Measurements from ENCODE around the gene TARBP2.
"Not testable (repeated sequence)": the region's sequence is repeated elsewhere in the genome, so short reads cannot be mapped to it uniquely, and the experiment has no call there.

Gene TARBP2

DNA sequence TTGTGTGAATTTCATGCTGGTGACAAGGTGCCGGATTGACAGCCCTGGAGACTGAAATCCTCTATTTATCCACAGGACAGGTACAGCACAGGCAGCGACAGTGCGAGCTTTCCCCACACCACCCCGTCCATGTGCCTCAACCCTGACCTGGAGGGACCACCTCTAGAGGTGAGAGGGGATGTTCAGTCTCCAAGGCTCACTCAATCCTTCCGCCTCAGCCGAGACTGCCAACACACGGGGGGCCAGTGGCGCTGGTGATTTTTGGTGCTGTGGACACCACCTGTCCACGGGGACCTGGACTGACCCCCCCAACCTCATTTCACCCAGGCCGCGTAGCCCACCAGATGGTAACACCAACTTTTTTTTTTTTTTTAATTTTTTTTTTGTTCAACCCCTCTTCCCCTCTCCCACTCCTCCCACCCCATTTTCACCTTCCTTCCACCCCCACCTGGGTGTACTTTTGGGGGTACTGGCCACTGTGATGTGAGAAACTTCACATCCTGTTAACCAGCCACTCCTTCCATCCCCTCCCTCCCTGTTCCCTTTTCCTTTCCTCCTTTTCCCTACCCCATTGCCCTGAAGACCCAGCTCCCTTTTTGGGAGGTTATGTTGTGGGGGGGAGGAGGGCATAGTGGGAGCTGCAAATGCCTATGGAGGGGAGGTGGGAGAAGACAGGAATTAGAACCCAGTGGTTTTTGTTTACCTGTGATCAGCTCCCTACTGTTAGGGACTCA lies 36.2 kb upstream of the TARBP2 start:
- intact Hi-C loops (cut with micrococcal nuclease), result loop anchor here (5.0 kb wide), 1 partner anchor 42 kb away; the partner anchor contains the start of gene NPFF
- peaks cover 58% of the 10 kb centered on the region for H3K4me1 Mint-ChIP-seq (ENCODE audit: low read depth)
- H3K27ac Mint-ChIP-seq, result peak overlapping the region; percentile 74
- H3K9me3 Mint-ChIP-seq, result no peaks in the 10 kb centered on the region
- no peaks in the 10 kb centered on the region for H3K27me3 Mint-ChIP-seq
- peaks cover 100% of the 10 kb centered on the region for H3K36me3 Mint-ChIP-seq (ENCODE audit: low read depth)
- H3K4me3 Mint-ChIP-seq, result peak overlapping the region; percentile 13

DNA sequence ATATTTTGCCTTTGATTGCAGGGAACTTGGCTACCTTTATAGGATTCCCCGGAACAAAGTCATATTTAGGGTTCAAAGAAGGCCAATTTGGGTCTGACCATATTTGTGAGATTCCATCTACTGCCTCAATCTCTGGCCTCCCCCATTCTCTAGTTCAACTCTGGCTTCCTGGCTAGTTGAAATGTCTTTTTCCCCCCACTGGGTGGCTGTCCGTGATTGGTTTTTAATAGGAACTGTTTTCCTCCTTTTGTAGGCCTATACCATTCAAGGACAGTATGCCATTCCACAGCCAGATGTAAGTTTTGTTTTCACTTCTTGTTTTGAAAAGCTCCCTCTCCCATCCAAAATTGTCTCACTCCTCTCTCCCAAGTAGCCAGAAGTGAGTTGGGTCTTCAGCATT lies 35.4 kb upstream of the TARBP2 start:
- H3K4me1 Mint-ChIP-seq (ENCODE audit: low read depth), result peaks cover 52% of the 10 kb centered on the region
- H3K9me3 Mint-ChIP-seq, result no peaks in the 10 kb centered on the region
- intact Hi-C loops (cut with micrococcal nuclease), result loop anchor here (5.0 kb wide), 1 partner anchor 42 kb away; the partner anchor contains the start of gene NPFF
- no peaks in the 10 kb centered on the region for H3K27me3 Mint-ChIP-seq
- peaks cover 100% of the 10 kb centered on the region for H3K36me3 Mint-ChIP-seq (ENCODE audit: low read depth)
- peak overlapping the region; percentile 30 for H3K4me3 Mint-ChIP-seq
- H3K27ac Mint-ChIP-seq, result peak overlapping the region; percentile 74

DNA sequence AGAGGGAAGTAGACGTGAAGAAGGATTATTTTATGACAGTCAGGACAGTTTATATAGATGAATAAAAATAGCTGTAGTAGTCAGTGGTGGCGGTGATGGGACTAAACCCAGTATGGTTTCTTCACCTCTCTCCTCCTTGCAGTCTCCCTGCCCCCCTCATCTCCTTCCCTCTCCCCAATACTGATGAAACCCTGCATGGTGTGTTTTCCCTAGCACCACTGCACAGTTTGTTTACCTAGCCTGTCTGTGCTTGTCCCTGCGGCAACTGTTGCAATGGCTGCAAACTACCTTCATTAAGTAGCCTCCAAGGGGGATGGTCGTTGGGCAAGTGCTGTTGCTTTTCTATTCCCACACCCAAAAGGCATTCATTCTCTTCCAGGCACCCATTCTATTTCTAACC lies 34.4 kb upstream of the TARBP2 start:
- peak overlapping the region; percentile 74 for H3K27ac Mint-ChIP-seq
- H3K4me3 Mint-ChIP-seq, result no peak overlapping the region
- H3K36me3 Mint-ChIP-seq (ENCODE audit: low read depth), result peaks cover 100% of the 10 kb centered on the region
- H3K4me1 Mint-ChIP-seq (ENCODE audit: low read depth), result peaks cover 56% of the 10 kb centered on the region
- no peaks in the 10 kb centered on the region for H3K9me3 Mint-ChIP-seq
- H3K27me3 Mint-ChIP-seq, result no peaks in the 10 kb centered on the region
- intact Hi-C loops (cut with micrococcal nuclease), result loop anchor here (5.0 kb wide), 1 partner anchor 41 kb away; the partner anchor contains the start of gene NPFF

DNA sequence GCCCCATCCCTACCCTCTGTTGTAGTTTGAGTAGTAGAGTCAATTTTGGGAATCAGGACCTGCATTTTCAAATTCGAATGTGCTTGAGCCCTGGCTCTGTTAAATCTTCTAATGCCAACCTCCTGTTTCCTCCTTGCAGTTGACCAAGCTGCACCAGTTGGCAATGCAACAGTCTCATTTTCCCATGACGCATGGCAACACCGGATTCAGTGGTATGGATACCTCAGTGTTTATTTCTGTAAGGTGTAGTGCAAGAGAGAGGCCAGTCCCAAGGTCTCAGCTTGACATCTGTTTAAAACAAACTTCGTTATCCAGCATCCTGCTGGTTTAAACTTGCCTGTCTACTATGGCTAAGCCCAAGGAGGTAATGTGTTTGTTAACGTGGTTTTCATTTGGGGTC lies 34.0 kb upstream of the TARBP2 start:
- Mint-ChIP-seq H3K4me3 (no peak overlapping the region), H3K27me3 (no peaks in the 10 kb centered on the region), H3K9me3 (no peaks in the 10 kb centered on the region), H3K4me1 (ENCODE audit: low read depth) (peaks cover 61% of the 10 kb centered on the region), H3K36me3 (ENCODE audit: low read depth) (peaks cover 100% of the 10 kb centered on the region), H3K27ac (no peak overlapping the region)
- intact Hi-C loops (cut with micrococcal nuclease), result loop anchor here (5.0 kb wide), 1 partner anchor 40 kb away; the partner anchor contains the start of gene NPFF

DNA sequence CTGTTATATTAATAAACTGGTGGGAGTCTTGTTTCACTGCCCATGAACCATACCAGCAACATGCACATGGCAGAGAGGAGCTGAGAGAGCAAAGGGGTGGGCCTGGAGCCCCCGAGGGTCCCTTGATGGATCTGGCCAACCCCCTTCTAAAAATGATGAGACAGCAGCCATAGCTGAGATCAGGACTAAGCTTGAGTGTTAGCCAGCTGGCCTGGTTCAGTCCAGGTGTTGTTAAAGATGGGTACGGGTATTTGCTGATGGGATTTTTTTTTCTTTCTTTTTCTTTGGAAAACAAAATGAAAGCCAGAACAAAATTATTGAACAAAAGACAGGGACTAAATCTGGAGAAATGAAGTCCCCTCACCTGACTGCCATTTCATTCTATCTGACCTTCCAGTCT lies 33.2 kb upstream of the TARBP2 start:
- Mint-ChIP-seq H3K27me3 (no peaks in the 10 kb centered on the region), H3K36me3 (ENCODE audit: low read depth) (peaks cover 100% of the 10 kb centered on the region), H3K27ac (no peak overlapping the region), H3K4me3 (no peak overlapping the region), H3K9me3 (no peaks in the 10 kb centered on the region), H3K4me1 (ENCODE audit: low read depth) (peaks cover 58% of the 10 kb centered on the region)
- intact Hi-C loops (cut with micrococcal nuclease), result loop anchor here (5.0 kb wide), 1 partner anchor 39 kb away; the partner anchor contains the start of gene NPFF

DNA sequence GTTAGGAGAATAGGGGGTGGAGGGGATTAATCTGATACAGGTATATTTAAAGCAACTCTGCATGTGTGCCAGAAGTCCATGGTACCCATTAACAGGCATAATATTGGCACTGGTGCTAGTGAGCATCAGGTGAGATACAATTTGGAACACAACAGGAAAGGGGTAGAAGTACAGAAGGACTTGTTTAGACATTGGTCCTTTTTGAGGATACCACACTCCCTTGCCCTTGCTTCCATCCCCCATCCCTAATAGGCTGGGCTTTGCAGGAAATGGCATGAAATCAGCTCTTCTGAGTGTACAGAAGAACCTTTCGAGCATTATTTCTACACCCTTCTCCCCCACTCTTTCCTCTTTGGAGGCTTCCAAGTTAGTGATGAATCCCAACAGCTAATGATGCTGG lies 32.8 kb upstream of the TARBP2 start:
- H3K27ac Mint-ChIP-seq, result no peak overlapping the region
- peaks cover 58% of the 10 kb centered on the region for H3K4me1 Mint-ChIP-seq (ENCODE audit: low read depth)
- no peaks in the 10 kb centered on the region for H3K9me3 Mint-ChIP-seq
- peaks cover 100% of the 10 kb centered on the region for H3K36me3 Mint-ChIP-seq (ENCODE audit: low read depth)
- H3K27me3 Mint-ChIP-seq, result no peaks in the 10 kb centered on the region
- intact Hi-C loops (cut with micrococcal nuclease), result loop anchor here (5.0 kb wide), 1 partner anchor 39 kb away; the partner anchor contains the start of gene NPFF
- no peak overlapping the region for H3K4me3 Mint-ChIP-seq

DNA sequence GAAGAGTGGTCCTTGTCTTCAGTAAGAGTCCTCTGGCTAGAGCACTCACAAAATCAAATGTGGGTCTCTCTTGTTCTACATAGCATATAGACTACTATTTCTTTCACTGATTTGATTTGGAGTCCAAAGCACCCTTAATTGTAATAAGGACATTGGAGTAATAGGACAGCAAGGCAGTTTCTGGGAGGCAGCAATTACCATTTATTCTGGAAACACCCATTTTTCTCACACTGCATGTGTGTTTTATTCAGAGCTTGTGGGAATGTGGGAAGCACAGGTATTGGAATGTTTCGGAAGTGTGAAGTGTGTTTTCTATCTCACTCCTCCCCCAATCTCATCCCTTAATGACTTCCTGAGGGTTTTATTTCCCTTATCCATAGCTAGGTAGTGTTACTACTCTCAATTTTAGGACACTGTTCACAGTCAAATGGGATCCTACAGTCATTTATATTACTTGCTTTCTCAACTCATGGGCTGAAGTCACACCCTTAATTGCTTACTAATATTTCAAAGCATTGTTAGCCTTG lies 29.0 kb upstream of the TARBP2 start:
- Mint-ChIP-seq H3K4me3 (no peak overlapping the region), H3K27ac (no peak overlapping the region), H3K36me3 (ENCODE audit: low read depth) (peaks cover 100% of the 10 kb centered on the region), H3K27me3 (no peaks in the 10 kb centered on the region), H3K9me3 (no peaks in the 10 kb centered on the region), H3K4me1 (ENCODE audit: low read depth) (peaks cover 43% of the 10 kb centered on the region)
- intact Hi-C loops (cut with micrococcal nuclease), result no loop called here

DNA sequence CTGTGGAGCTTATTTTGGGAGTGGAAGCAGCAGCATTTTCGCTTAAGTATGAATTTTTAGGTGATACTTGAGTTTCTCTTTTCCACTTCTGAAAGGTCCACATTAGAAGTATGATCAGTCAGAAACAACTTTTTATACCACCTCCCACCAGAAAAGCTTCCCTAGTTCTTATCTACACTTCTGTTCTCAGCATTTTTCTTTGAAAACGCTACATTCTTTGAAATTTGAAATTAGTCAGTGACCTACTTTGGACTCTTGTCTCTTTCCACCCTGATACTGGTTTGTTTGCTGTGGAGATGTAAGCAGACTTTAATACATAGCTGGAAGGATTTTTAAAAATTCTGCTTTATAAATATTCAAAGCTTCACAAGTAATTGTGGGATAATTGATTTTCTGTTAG lies 27.0 kb upstream of the TARBP2 start:
- peaks cover 100% of the 10 kb centered on the region for H3K36me3 Mint-ChIP-seq (ENCODE audit: low read depth)
- H3K27ac Mint-ChIP-seq, result peak overlapping the region; percentile 15
- peaks cover 42% of the 10 kb centered on the region for H3K4me1 Mint-ChIP-seq (ENCODE audit: low read depth)
- no peaks in the 10 kb centered on the region for H3K9me3 Mint-ChIP-seq
- intact Hi-C loops (cut with micrococcal nuclease), result no loop called here
- no peak overlapping the region for H3K4me3 Mint-ChIP-seq
- H3K27me3 Mint-ChIP-seq, result no peaks in the 10 kb centered on the region

DNA sequence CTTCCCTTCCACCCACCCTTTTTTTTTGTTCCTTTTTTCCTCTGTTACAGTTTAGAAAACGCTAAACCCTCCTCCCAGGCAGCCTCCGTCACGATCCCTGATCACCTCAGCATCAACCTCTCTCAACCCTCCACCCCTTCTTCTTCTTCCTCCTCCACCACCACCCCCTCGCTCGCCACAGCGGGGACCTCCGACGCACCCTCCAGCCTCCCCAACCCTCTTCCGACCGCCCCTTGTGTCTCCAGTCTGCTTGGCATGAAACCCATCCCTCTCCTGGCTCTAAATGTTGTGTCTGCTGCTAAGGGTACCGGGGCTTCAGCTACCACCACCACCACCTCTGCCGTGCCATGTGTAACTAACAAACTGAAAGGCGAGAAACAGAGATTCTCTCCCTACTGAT lies 26.3 kb upstream of the TARBP2 start:
- Mint-ChIP-seq H3K4me1 (ENCODE audit: low read depth) (peaks cover 42% of the 10 kb centered on the region), H3K4me3 (no peak overlapping the region), H3K9me3 (no peaks in the 10 kb centered on the region), H3K27me3 (no peaks in the 10 kb centered on the region), H3K36me3 (ENCODE audit: low read depth) (peaks cover 100% of the 10 kb centered on the region), H3K27ac (peak overlapping the region; percentile 15)
- intact Hi-C loops (cut with micrococcal nuclease), result no loop called here

DNA sequence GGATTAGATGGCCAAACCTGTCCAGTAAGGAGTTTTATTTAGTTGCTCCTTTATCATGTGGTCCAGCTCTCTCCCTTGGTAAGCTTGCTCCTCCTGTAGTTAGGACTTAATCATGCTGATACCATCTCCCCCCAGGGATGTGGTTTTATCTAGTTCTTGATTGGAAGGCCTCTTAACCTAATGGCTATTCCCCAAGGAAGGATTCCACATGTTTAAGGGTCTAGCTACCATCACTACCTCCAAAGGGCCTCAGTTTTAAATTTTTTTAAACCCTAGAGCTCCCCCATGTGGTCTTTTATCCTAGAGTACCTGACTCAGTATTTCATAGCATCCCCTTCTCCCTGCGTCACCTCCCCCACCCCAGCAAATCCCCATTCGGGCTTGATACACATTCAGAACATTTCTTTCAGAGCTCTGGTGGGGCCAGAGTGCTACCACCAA lies 24.3 kb upstream of the TARBP2 start:
- intact Hi-C loops (cut with micrococcal nuclease), result no loop called here
- Mint-ChIP-seq H3K36me3 (ENCODE audit: low read depth) (peaks cover 100% of the 10 kb centered on the region), H3K27me3 (no peaks in the 10 kb centered on the region), H3K27ac (no peak overlapping the region), H3K9me3 (no peaks in the 10 kb centered on the region), H3K4me1 (ENCODE audit: low read depth) (peaks cover 31% of the 10 kb centered on the region), H3K4me3 (no peak overlapping the region)

DNA sequence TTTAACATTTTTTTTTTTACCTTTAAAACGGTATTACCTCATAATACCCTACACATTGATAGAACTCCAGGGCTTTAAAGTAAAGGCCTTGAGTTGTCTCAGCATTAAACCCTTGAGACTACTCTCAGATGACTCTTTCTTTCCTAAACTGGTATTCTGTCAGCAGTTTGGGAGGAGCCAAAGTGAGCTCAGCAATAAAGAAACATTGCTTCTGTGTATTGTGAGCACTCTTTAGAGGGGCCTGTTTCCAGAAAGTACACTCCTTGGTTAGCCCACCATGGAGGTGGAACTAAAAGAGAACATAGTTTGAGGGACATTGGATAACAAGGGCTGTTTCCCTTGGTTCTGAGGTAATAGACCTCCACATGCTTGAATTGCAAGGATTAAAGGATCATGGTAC lies 22.2 kb upstream of the TARBP2 start:
- Mint-ChIP-seq H3K4me1 (ENCODE audit: low read depth) (peaks cover 13% of the 10 kb centered on the region), H3K4me3 (no peak overlapping the region), H3K36me3 (ENCODE audit: low read depth) (peaks cover 100% of the 10 kb centered on the region), H3K27ac (no peak overlapping the region), H3K27me3 (no peaks in the 10 kb centered on the region), H3K9me3 (no peaks in the 10 kb centered on the region)
- intact Hi-C loops (cut with micrococcal nuclease), result no loop called here

DNA sequence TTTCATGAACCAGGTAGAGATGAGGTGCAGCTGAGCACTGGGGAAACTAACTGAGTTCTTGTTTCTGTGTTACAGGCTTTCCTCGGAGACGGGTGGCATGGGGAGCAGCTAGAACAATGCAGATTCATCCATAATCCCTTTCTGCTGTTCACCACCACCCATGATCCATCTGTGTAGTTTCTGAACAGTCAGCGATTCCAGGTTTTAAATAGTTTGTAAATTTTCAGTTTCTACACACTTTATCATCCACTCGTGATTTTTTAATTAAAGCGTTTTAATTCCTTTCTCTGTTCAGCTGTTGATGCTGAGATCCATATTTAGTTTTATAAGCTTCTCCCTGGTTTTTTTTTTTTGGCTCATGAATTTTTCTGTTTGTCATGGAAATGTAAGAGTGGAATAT lies 21.8 kb upstream of the TARBP2 start:
- Mint-ChIP-seq H3K4me1 (ENCODE audit: low read depth) (peaks cover 9% of the 10 kb centered on the region), H3K4me3 (no peak overlapping the region), H3K27me3 (no peaks in the 10 kb centered on the region), H3K9me3 (no peaks in the 10 kb centered on the region), H3K27ac (no peak overlapping the region), H3K36me3 (ENCODE audit: low read depth) (peaks cover 100% of the 10 kb centered on the region)
- intact Hi-C loops (cut with micrococcal nuclease), result no loop called here

DNA sequence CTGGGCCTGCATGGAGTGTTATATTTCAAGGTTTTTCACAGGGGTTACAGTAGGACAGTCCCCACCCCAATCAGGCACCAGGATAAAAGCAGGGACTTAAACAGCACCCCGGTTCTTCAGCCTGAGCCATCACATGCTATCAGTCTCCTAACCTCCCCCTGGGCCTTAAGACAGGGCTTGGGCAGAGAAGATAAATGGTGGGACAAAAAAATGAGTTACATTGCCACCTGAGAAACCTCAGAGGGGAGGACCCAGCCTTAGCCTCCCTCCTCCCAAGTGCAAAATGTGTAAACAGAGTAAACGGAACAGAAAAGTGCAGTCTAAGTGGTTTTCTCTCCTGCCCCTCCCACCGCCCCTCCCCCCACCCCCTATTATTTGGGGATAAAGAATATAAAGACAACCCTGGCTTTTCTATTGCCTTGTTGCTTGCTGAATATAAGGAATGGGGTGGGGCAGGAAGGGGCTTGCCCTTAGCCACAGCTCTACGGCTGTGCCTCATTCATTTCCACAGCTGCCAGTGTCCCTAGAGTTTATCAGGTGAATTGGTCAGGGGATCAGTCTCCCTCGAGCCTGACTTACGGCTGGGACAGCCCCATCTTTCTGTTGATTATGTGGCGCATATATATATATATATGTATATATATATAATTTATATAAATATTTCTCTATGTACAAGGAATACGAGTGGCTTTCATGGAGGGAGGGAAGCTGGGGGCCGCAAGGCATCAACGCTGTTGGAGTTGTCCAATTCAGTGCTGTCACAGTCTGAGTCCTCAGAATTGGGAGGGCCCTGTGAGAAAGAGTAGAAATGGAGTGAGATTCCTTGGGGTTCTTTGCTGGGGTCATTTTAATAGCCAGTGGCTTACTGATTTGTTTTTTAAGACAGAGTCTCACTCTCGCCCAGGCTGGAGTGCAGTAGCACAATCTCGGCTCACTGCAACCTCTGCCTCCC lies 20.3 kb upstream of the TARBP2 start:
- no peaks in the 10 kb centered on the region for H3K27me3 Mint-ChIP-seq
- H3K36me3 Mint-ChIP-seq (ENCODE audit: low read depth), result peaks cover 99% of the 10 kb centered on the region
- intact Hi-C loops (cut with micrococcal nuclease), result no loop called here
- no peak overlapping the region for H3K4me3 Mint-ChIP-seq
- no peaks in the 10 kb centered on the region for H3K9me3 Mint-ChIP-seq
- H3K27ac Mint-ChIP-seq, result no peak overlapping the region
- H3K4me1 Mint-ChIP-seq (ENCODE audit: low read depth), result no peaks in the 10 kb centered on the region

DNA sequence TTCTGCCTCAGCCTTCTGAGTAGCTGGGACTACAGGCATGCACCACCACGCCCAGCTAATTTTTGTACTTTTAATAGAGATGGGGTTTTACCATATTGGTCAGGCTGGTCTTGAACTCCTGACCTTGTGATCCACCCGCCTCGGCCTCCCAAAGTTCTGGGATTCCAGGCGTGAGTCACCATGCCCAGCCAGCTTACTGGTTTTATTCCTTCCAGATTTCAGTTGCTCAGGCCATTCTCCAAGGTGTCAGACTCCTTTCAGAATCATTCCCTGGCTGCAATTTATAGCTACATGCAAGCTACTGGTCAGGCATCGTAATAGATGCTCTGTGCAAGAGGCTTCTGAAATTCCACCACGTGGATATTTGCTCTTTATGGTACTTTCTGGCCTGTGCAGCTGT lies 19.6 kb upstream of the TARBP2 start:
- H3K27me3 Mint-ChIP-seq; H3K4me3 Mint-ChIP-seq; intact Hi-C loops (cut with micrococcal nuclease); H3K27ac Mint-ChIP-seq; H3K9me3 Mint-ChIP-seq; H3K4me1 Mint-ChIP-seq (ENCODE audit: low read depth): not testable (repeated sequence)
- H3K36me3 Mint-ChIP-seq (ENCODE audit: low read depth), result peaks cover 99% of the 10 kb centered on the region
